VCaP (cell line): ENCODE measurements around the gene CYP1A1.

Experiments used
- H3K27ac ChIP-seq: fragments of 450-650 bp; 2 replicates; pipeline ENCODE4 v1.5.1; 2017
- CTCF ChIP-seq: fragments of 450-650 bp; conservative IDR thresholded peaks from 2 replicates; pipeline ENCODE4 v1.5.1; 2017; ENCODE audit warnings: mild to moderate bottlenecking, moderate library complexity

CYP1A1 gene

GRCh38 chr15:74725225-74725774 lies at the start of gene CYP1A1:
CYP1A1 (minus strand) TSS chr15:74725528; CDS start chr15:74723097, 2,431 bp downstream.
- TF ChIP-seq CTCF: no peak
- H3K27ac ChIP-seq: peak within 1 kb of the TSS; percentile 70

GRCh38 chr15:74773731-74774252 lies 48.5 kb upstream of the CYP1A1 start:
- no peak for TF ChIP-seq CTCF
- H3K27ac ChIP-seq: no peak overlapping the region

- H3K27ac ChIP-seq: no peak overlapping the region
- no peak for TF ChIP-seq CTCF
Observed at GRCh38 chr15:74773329-74773728, 48.0 kb upstream of the CYP1A1 start.

- H3K27ac ChIP-seq: peak overlapping the region; percentile 65
- no peak for TF ChIP-seq CTCF
Observed at GRCh38 chr15:74770211-74770903, 45.0 kb upstream of the CYP1A1 start.

GRCh38 chr15:74769463-74770025 lies 44.2 kb upstream of the CYP1A1 start:
- peak overlapping the region; percentile 65; the same call in 1 of the 2 replicates for H3K27ac ChIP-seq
- no peak for TF ChIP-seq CTCF

GRCh38 chr15:74768771-74769342 lies 43.5 kb upstream of the CYP1A1 start:
- TF ChIP-seq CTCF: peak; percentile 93
- peak overlapping the region; percentile 35; the same call in 1 of the 2 replicates for H3K27ac ChIP-seq
